Measurements from ENCODE around the gene IL25. TPM values are rescaled to one million over a fixed set of nuclear protein-coding genes. Genes with fewer than 3 reads are reported as not detected.
A peak's percentile ranks its signal among the peaks of the same experiment; 100 is the strongest.

Gene IL25
- polyA plus RNA-seq, 3 donors: not detected

DNA sequence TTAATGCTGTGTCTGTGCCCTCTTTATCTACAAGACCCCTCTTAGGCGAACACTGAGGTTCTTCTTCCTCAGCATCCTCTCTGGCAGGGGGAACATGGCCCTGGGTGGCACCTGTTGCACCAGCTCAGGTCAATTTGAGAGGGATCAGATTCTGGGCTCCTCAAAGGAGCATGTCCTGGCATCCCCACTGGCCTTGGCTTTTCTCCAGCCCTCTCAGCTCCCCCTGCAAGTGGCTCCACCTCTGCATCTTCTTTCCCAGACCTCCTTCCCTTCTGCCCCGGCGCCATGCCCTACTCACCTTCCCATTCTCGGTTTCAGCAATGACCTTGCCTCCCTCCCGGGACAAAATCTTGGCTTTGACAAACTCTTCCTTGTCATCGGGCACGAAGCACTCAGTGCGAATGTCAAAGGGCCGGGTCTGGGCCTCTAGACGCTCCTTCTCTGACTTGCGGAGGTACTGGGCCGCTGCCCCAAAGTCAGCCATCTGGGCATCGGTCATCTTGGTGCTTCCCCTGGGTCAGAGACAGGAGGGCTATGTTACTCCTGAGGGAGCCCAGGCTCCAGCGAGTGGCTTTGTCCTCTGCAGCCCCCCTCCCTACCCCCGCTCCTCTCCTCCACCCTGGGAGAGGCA, 34.2 kb downstream of the IL25 start:
- no peaks in the 10 kb centered on the region for H3K9me3 ChIP-seq (replicated peaks in 1 of 2; ENCODE audit: control insufficient read depth in 1 of 2, insufficient read depth in 1 of 2, low read length in 2 of 2)
- H3K27ac ChIP-seq (ENCODE audit: low read depth in 1 of 2, low read length in 2 of 2): no peak overlapping the region
- intact Hi-C loops (cut with micrococcal nuclease): no loop called here
- H3K27ac Mint-ChIP-seq: no peak overlapping the region
- no peak overlapping the region for H3K4me3 Mint-ChIP-seq
- H3K4me1 ChIP-seq (ENCODE audit: control insufficient read depth in 1 of 2, insufficient read depth in 2 of 2, low read length in 2 of 2): peaks cover 0 to 3% of the 10 kb centered on the region in 2 donors
- peaks cover 3 to 27% (median 3%) of the 10 kb centered on the region in 3 donors for H3K27me3 Mint-ChIP-seq (ENCODE audit: low read depth in 3 of 3)
- TF ChIP-seq, protein P1, sequence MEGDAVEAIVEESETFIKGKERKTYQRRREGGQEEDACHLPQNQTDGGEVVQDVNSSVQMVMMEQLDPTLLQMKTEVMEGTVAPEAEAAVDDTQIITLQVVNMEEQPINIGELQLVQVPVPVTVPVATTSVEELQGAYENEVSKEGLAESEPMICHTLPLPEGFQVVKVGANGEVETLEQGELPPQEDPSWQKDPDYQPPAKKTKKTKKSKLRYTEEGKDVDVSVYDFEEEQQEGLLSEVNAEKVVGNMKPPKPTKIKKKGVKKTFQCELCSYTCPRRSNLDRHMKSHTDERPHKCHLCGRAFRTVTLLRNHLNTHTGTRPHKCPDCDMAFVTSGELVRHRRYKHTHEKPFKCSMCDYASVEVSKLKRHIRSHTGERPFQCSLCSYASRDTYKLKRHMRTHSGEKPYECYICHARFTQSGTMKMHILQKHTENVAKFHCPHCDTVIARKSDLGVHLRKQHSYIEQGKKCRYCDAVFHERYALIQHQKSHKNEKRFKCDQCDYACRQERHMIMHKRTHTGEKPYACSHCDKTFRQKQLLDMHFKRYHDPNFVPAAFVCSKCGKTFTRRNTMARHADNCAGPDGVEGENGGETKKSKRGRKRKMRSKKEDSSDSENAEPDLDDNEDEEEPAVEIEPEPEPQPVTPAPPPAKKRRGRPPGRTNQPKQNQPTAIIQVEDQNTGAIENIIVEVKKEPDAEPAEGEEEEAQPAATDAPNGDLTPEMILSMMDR (IDR thresholded peaks at IDR 0.05): no peak
- WGBS (ENCODE audit: insufficient coverage): 93% methylated on average over 13 of the region's 15 CpGs
- H2AFZ ChIP-seq (ENCODE audit: insufficient read depth, low read depth, low read length, poor library complexity, severe bottlenecking): no peak overlapping the region
- H3K4me1 Mint-ChIP-seq: peaks cover 8% of the 10 kb centered on the region
- no peak overlapping the region for H3K4me3 ChIP-seq (replicated peaks in 1 of 3; ENCODE audit: low read depth in 2 of 3, low read length in 3 of 3)
- no peaks in the 10 kb centered on the region for H3K27me3 ChIP-seq (ENCODE audit: control insufficient read depth in 2 of 2, insufficient read depth in 2 of 2, low read length in 2 of 2)
- no peaks in the 10 kb centered on the region for H3K79me2 ChIP-seq (ENCODE audit: insufficient read depth, low read length)
- no peak overlapping the region for H3K4me2 ChIP-seq (replicated peaks; ENCODE audit: extremely low read depth, low read length, poor library complexity, severe bottlenecking)
- H3K9me3 Mint-ChIP-seq: no peaks in the 10 kb centered on the region
- H4K20me1 ChIP-seq (ENCODE audit: insufficient read depth, low read length): no peaks in the 10 kb centered on the region
- H3K36me3 ChIP-seq (replicated peaks in 1 of 2; ENCODE audit: control insufficient read depth in 1 of 2, insufficient read depth in 2 of 2, low read length in 2 of 2): no peaks in the 10 kb centered on the region
- no peaks in the 10 kb centered on the region for H3K36me3 Mint-ChIP-seq
- DNase-seq: no peak
- no peak overlapping the region for H3K9ac ChIP-seq (ENCODE audit: insufficient read depth, low read length, poor library complexity, severe bottlenecking)

DNA sequence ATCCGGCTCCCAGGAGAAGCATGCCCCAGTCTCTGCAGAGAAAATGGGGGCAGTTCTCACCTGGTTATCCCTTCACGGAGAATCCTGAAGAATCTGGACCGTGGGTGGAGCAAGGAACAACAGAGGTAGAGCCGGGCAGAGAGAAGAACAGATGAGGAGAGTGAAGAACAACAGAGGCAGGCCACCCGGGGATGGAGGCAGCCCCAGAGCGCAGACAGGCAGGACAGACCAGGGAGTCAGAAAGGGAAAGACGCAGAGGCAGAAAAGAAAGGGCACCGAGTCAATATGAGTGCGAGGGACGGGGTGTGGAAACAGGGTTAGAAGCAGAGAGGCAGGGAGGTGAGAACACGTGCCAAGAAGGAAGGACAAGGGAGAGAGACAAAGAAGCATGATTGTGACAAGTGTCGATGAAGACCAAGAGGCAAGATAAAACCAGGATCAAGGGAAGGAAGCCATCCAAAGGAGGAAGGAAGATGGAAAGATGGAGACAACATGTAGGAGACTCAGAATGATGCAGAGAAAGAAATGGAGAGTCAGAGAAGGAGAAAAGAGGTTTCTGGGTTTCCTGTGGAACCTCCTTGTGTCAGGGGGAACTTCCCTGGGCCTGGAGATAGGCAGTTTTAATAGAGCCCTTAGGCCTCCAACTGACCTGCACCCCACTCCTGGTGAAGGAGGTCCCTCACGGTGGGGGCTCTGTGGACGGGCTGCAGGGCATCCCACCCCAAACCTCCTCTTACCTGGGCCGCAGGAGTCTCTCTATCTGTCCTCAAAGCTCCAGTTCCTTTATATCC, 35.1 kb downstream of the IL25 start, which contains the start of gene MYH6:
Gene MYH6 (minus strand): TSS at position 758 of the 791 bp plus-strand sequence. CDS start 1,050 bp downstream, outside the sequence.
- no peak within 1 kb of the TSS for H3K4me3 Mint-ChIP-seq
- no peaks in the 10 kb centered on the region for H3K9me3 ChIP-seq (replicated peaks in 1 of 2; ENCODE audit: control insufficient read depth in 1 of 2, insufficient read depth in 1 of 2, low read length in 2 of 2)
- H3K27me3 ChIP-seq (ENCODE audit: control insufficient read depth in 2 of 2, insufficient read depth in 2 of 2, low read length in 2 of 2): no peaks in the 10 kb centered on the region
- no peaks in the 10 kb centered on the region for H3K79me2 ChIP-seq (ENCODE audit: insufficient read depth, low read length)
- no peak within 1 kb of the TSS for H2AFZ ChIP-seq (ENCODE audit: insufficient read depth, low read depth, low read length, poor library complexity, severe bottlenecking)
- H3K27ac ChIP-seq (ENCODE audit: low read depth in 1 of 2, low read length in 2 of 2): no peak within 1 kb of the TSS
- no peak within 1 kb of the TSS for H3K9ac ChIP-seq (ENCODE audit: insufficient read depth, low read length, poor library complexity, severe bottlenecking)
- no peaks in the 10 kb centered on the region for H3K36me3 ChIP-seq (replicated peaks in 1 of 2; ENCODE audit: control insufficient read depth in 1 of 2, insufficient read depth in 2 of 2, low read length in 2 of 2)
- DNase-seq: no peak
- H3K4me3 ChIP-seq (replicated peaks in 1 of 3; ENCODE audit: low read depth in 2 of 3, low read length in 3 of 3): no peak within 1 kb of the TSS
- 88% methylated on average over 14 of the region's 15 CpGs for WGBS (ENCODE audit: insufficient coverage)
- H3K27me3 Mint-ChIP-seq (ENCODE audit: low read depth in 3 of 3): peaks cover 3 to 27% (median 3%) of the 10 kb centered on the region in 3 donors
- H4K20me1 ChIP-seq (ENCODE audit: insufficient read depth, low read length): no peaks in the 10 kb centered on the region
- peak within 1 kb of the TSS in 1 of 7 donors; percentile 55 for H3K27ac Mint-ChIP-seq
- no peaks in the 10 kb centered on the region for H3K9me3 Mint-ChIP-seq
- intact Hi-C loops (cut with micrococcal nuclease): no loop called here
- peaks cover 7% of the 10 kb centered on the region for H3K4me1 Mint-ChIP-seq
- no peak within 1 kb of the TSS for H3K4me2 ChIP-seq (replicated peaks; ENCODE audit: extremely low read depth, low read length, poor library complexity, severe bottlenecking)
- no peaks in the 10 kb centered on the region for H3K36me3 Mint-ChIP-seq
- H3K4me1 ChIP-seq (ENCODE audit: control insufficient read depth in 1 of 2, insufficient read depth in 2 of 2, low read length in 2 of 2): peaks cover 0 to 3% of the 10 kb centered on the region in 2 donors
- TF ChIP-seq, protein P1 (IDR thresholded peaks at IDR 0.05): no peak
